A549 (cell line): Measurements from ENCODE around the gene PKN3.

Experiments used
- CHD2 ChIP-seq: fragments of 150-350 bp; IDR thresholded peaks from 2 replicates; pipeline ENCODE4 v1.6.1; 2014; ENCODE audit warnings: low read length; ENCODE audit not compliant: partially characterized antibody
- CTCF ChIP-seq: fragments of >200 bp; sonication (Bioruptor Twin); formaldehyde crosslinking; IDR thresholded peaks from 3 replicates; pipeline ENCODE4 v1.5.1; 2016
- EHMT2 ChIP-seq: fragments of 200-600 bp; sonication (generic); IDR thresholded peaks from 2 replicates; pipeline ENCODE4 v1.6.1; 2016; ENCODE audit warnings: antibody characterized with exemption, low read depth, mild to moderate bottlenecking, moderate library complexity
- EP300 ChIP-seq, 2 experiments: fragments of >200 bp; sonication (Bioruptor Twin); formaldehyde crosslinking; IDR thresholded peaks; 2 replicates in 1 of 2; 3 replicates in 1 of 2; pipeline ENCODE4 v1.6.1; 2016 to 2017
- JUN ChIP-seq, 2 experiments: fragments of >200 bp; sonication (Bioruptor Twin); formaldehyde crosslinking; IDR thresholded peaks; 2 replicates in 1 of 2; 3 replicates in 1 of 2; pipeline ENCODE4 v1.6.1; 2016 to 2017
- MAX ChIP-seq: IDR thresholded peaks from 2 replicates; pipeline ENCODE4 v1.6.1; 2012
- MYC ChIP-seq: IDR thresholded peaks from 2 replicates; pipeline ENCODE4 v1.6.1; 2012; ENCODE audit warnings: mild to moderate bottlenecking, inconsistent platforms, low read length, improper control_type of control experiment, borderline replicate concordance
- PBX3 ChIP-seq: IDR thresholded peaks from 2 replicates; pipeline ENCODE4 v1.6.1; 2012
- POLR2A ChIP-seq: IDR thresholded peaks from 2 replicates; pipeline ENCODE4 v1.6.1; 2012; ENCODE audit warnings: mild to moderate bottlenecking, low read length
- REST ChIP-seq: fragments of 200-600 bp; sonication (generic); IDR thresholded peaks from 2 replicates; pipeline ENCODE4 v1.6.1; 2016; ENCODE audit warnings: antibody characterized with exemption, mild to moderate bottlenecking, moderate library complexity
- RFX5 ChIP-seq: fragments of 450-650 bp; IDR thresholded peaks from 2 replicates; pipeline ENCODE4 v1.7.1; 2014; ENCODE audit warnings: antibody characterized with exemption, mild to moderate bottlenecking, moderate library complexity
- SMC3 ChIP-seq: fragments of >200 bp; sonication (Bioruptor Twin); formaldehyde crosslinking; IDR thresholded peaks from 3 replicates; pipeline ENCODE4 v1.6.1; 2018; ENCODE audit warnings: inconsistent platforms
- ZNF302 ChIP-seq: fragments of 250-450 bp; sonication (Bioruptor Pico); IDR thresholded peaks from 2 replicates; pipeline ENCODE4 v1.9.0; 2021; ENCODE audit warnings: inconsistent platforms, mild to moderate bottlenecking, moderate library complexity
- ZSCAN20 ChIP-seq: fragments of 250-450 bp; sonication (Bioruptor Pico); IDR thresholded peaks from 2 replicates; pipeline ENCODE4 v1.8.0; 2022; ENCODE audit warnings: mild to moderate bottlenecking, moderate library complexity

GRCh38 chr9:128733256-128733655 lies 31.0 kb downstream of the PKN3 start:
- TF ChIP-seq EP300 (IDR thresholded peaks at IDR 0.05), result no peak
- no peak for TF ChIP-seq EHMT2
- no peak for TF ChIP-seq RFX5
- TF ChIP-seq CTCF, result peak; percentile 94
- peak; percentile 30; the same call in 1 of the 2 replicates for TF ChIP-seq MAX
- TF ChIP-seq POLR2A, result no peak
- no peak for TF ChIP-seq ZSCAN20 (CRISPR knock-in tag)
- TF ChIP-seq MYC, result no peak
- no peak for TF ChIP-seq CHD2
- TF ChIP-seq SMC3, result peak; percentile 78
- TF ChIP-seq JUN (IDR thresholded peaks at IDR 0.05), result no peak
- no peak for TF ChIP-seq REST
- TF ChIP-seq ZNF302 (CRISPR knock-in tag), result no peak
- no peak for TF ChIP-seq PBX3
